ENCODE results near the gene PELI2. TPM values are rescaled to one million over a fixed set of nuclear protein-coding genes. Genes with fewer than 3 reads are reported as not detected.

The PELI2 gene
- total RNA-seq, 1 experiment from 2014 or later: 2.0 TPM

- TF ChIP-seq EZH2phosphoT487 (IDR thresholded peaks at IDR 0.05; ENCODE audit: borderline replicate concordance): no peak
- TF ChIP-seq CBX3 (IDR thresholded peaks at IDR 0.05; ENCODE audit: low read depth): no peak
- TF ChIP-seq RAD21 (IDR thresholded peaks at IDR 0.05; ENCODE audit: low read depth): no peak
- no peak for TF ChIP-seq POLR2A (IDR thresholded peaks at IDR 0.05; ENCODE audit: borderline replicate concordance, extremely low read depth, insufficient read depth, insufficient read length)
- TF ChIP-seq ZFX (IDR thresholded peaks at IDR 0.05): no peak
- no peak for TF ChIP-seq CEBPB (IDR thresholded peaks at IDR 0.05; ENCODE audit: low read depth)
These were observed at the start of gene PELI2 (continued) for GRCh38 chr14:56117765-56118610.

- ChIA-PET POLR2A (no interaction called here), CTCF (no interaction called here), RAD21 (ENCODE audit: low non-redundant PET in 1 of 2, low total read pairs in 2 of 2, uncharacterized antibody in 2 of 2, unreplicated experiment in 2 of 2) (no interaction called here)
- H3K9me3 ChIP-seq (ENCODE audit: control insufficient read depth in 1 of 2, insufficient read depth in 1 of 2, low read depth in 1 of 2, low read length in 2 of 2): no peaks in the 10 kb centered on the region
- no peak overlapping the region for H3K4me2 ChIP-seq (ENCODE audit: low read length)
- no peak overlapping the region for H3K27ac ChIP-seq (ENCODE audit: low read depth, low read length)
- TF ChIP-seq CTCF (IDR thresholded peaks at IDR 0.05 in 2 of 3, conservative IDR thresholded peaks at IDR 0.05 in 1 of 3; ENCODE audit: borderline replicate concordance in 1 of 3, insufficient read depth in 1 of 3, low read depth in 2 of 3, low read length in 2 of 3) (no peak), RAD21 (IDR thresholded peaks at IDR 0.05; ENCODE audit: low read depth) (no peak), SRF (IDR thresholded peaks at IDR 0.05; ENCODE audit: low read depth) (no peak), SIN3A (IDR thresholded peaks at IDR 0.05; ENCODE audit: low read depth) (no peak), ZBTB33 (IDR thresholded peaks at IDR 0.05; ENCODE audit: extremely low read depth, insufficient replicate concordance, low read length) (no peak), ELF1 (IDR thresholded peaks at IDR 0.05; ENCODE audit: borderline replicate concordance, low read depth) (no peak), POLR2AphosphoS5 (IDR thresholded peaks at IDR 0.05; ENCODE audit: low read depth, low read length) (no peak), SP1 (IDR thresholded peaks at IDR 0.05; ENCODE audit: low read depth) (no peak)
- no peaks in the 10 kb centered on the region for H3K9me2 ChIP-seq (ENCODE audit: insufficient read depth)
- no peaks in the 10 kb centered on the region for H3K36me3 ChIP-seq (ENCODE audit: control insufficient read depth in 1 of 2, insufficient read depth in 2 of 2, low read length in 2 of 2)
- H3K4me3 ChIP-seq (replicated peaks in 1 of 2; ENCODE audit: low read depth in 1 of 2, low read length in 2 of 2): no peak overlapping the region
- no peaks in the 10 kb centered on the region for H3K4me1 ChIP-seq (ENCODE audit: control insufficient read depth in 1 of 2, insufficient read depth in 2 of 2, low read length in 2 of 2)
- H4K20me1 ChIP-seq (ENCODE audit: insufficient read depth): no peaks in the 10 kb centered on the region
- no peak overlapping the region for H3K9ac ChIP-seq (ENCODE audit: low read length)
- ATAC-seq (no peak), DNase-seq (ENCODE audit: low read depth, low spot score) (no peak)
- BruUV-seq (replicated peaks): no TSS peak
- H3K79me2 ChIP-seq (ENCODE audit: insufficient read depth, low read length): no peaks in the 10 kb centered on the region
- intact Hi-C loops (cut with micrococcal nuclease): no loop called here
- no peak overlapping the region for H2AFZ ChIP-seq (ENCODE audit: low read depth, low read length, poor library complexity, severe bottlenecking)
- H3K27me3 ChIP-seq (ENCODE audit: insufficient read depth, low read length): peaks cover 37% of the 10 kb centered on the region; the same call in 1 of the 2 replicates
These were observed 44.4 kb upstream of the PELI2 start for GRCh38 chr14:56073799-56074198.
